ENCODE measurements around the gene DCAF8.
A peak's percentile ranks its signal among the peaks of the same experiment; 100 is the strongest.

DCAF8 gene

GRCh38 chr1:160271025-160271424, 8.7 kb upstream of the DCAF8 start:
- no peak for DNase-seq (ENCODE audit: low read depth)
- H3K4me3 ChIP-seq (ENCODE audit: low read depth, low read length), result no peak overlapping the region
- TF ChIP-seq CTCF (IDR thresholded peaks at IDR 0.05; ENCODE audit: low read depth, low read length) (no peak), MYC (IDR thresholded peaks at IDR 0.05; ENCODE audit: low read depth, low read length) (no peak)

- H3K4me3 ChIP-seq (ENCODE audit: low read depth, low read length), result no peak overlapping the region
- no peak for DNase-seq (ENCODE audit: low read depth)
- TF ChIP-seq MYC (IDR thresholded peaks at IDR 0.05; ENCODE audit: low read depth, low read length), result no peak
- no peak for TF ChIP-seq MAX (IDR thresholded peaks at IDR 0.05; ENCODE audit: low read depth, low read length)
- no peak for TF ChIP-seq CTCF (IDR thresholded peaks at IDR 0.05; ENCODE audit: low read depth, low read length)
- TF ChIP-seq POLR2A (IDR thresholded peaks at IDR 0.05; ENCODE audit: extremely low read depth, insufficient read length), result no peak
Observed at GRCh38 chr1:160267284-160267991, 5.1 kb upstream of the DCAF8 start.

- TF ChIP-seq POLR2A (IDR thresholded peaks at IDR 0.05; ENCODE audit: extremely low read depth, insufficient read length) (no peak), MYC (IDR thresholded peaks at IDR 0.05; ENCODE audit: low read depth, low read length) (no peak), CTCF (IDR thresholded peaks at IDR 0.05; ENCODE audit: low read depth, low read length) (no peak), MAX (IDR thresholded peaks at IDR 0.05; ENCODE audit: low read depth, low read length) (no peak)
- no peak for DNase-seq (ENCODE audit: low read depth)
- H3K4me3 ChIP-seq (ENCODE audit: low read depth, low read length), result no peak overlapping the region
Observed at GRCh38 chr1:160264795-160265307, 2.5 kb upstream of the DCAF8 start.

- TF ChIP-seq POLR2A (IDR thresholded peaks at IDR 0.05; ENCODE audit: extremely low read depth, insufficient read length) (no peak), MYC (IDR thresholded peaks at IDR 0.05; ENCODE audit: low read depth, low read length) (no peak), MAX (IDR thresholded peaks at IDR 0.05; ENCODE audit: low read depth, low read length) (no peak), CTCF (IDR thresholded peaks at IDR 0.05; ENCODE audit: low read depth, low read length) (no peak)
- H3K4me3 ChIP-seq (ENCODE audit: low read depth, low read length), result peak overlapping the region; percentile 87
- peak; percentile 65 for DNase-seq (ENCODE audit: low read depth)
Observed at GRCh38 chr1:160261556-160261892, 825 bp downstream of the DCAF8 start.

GRCh38 chr1:160260406-160261382, 1.7 kb downstream of the DCAF8 start:
- TF ChIP-seq MAX (IDR thresholded peaks at IDR 0.05; ENCODE audit: low read depth, low read length) (no peak), POLR2A (IDR thresholded peaks at IDR 0.05; ENCODE audit: extremely low read depth, insufficient read length) (no peak), CTCF (IDR thresholded peaks at IDR 0.05; ENCODE audit: low read depth, low read length) (no peak), MYC (IDR thresholded peaks at IDR 0.05; ENCODE audit: low read depth, low read length) (no peak)
- peak overlapping the region; percentile 87 for H3K4me3 ChIP-seq (ENCODE audit: low read depth, low read length)
- DNase-seq (ENCODE audit: low read depth), result peak; percentile 29

All from NB4 (cell line).